ENCODE measurements around the gene CEACAM20. TPM values are rescaled to one million over a fixed set of nuclear protein-coding genes. Genes with fewer than 3 reads are reported as not detected.

CEACAM20 gene
- total RNA-seq, 1 donor: not detected

DNA sequence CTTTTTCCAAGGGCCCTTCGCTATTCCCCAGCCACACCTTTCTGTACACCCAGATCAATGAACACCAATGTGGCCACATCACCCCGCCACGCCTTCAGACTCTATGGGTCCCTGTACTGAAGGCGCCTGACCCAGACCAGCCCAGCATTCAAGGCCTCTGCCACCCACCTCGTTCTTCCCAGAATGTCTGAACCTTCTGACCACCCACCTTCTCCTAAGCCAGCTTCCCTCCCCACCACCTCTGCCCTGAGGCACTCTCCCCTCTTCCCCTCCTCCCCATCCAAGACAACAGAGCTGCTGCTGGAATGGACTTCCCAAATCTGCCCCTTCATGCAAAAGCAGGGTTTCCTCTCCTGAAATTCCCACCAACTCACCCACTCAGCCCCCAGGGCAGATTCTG, 3.3 kb upstream of the CEACAM20 start:
- TF ChIP-seq, protein P1, sequence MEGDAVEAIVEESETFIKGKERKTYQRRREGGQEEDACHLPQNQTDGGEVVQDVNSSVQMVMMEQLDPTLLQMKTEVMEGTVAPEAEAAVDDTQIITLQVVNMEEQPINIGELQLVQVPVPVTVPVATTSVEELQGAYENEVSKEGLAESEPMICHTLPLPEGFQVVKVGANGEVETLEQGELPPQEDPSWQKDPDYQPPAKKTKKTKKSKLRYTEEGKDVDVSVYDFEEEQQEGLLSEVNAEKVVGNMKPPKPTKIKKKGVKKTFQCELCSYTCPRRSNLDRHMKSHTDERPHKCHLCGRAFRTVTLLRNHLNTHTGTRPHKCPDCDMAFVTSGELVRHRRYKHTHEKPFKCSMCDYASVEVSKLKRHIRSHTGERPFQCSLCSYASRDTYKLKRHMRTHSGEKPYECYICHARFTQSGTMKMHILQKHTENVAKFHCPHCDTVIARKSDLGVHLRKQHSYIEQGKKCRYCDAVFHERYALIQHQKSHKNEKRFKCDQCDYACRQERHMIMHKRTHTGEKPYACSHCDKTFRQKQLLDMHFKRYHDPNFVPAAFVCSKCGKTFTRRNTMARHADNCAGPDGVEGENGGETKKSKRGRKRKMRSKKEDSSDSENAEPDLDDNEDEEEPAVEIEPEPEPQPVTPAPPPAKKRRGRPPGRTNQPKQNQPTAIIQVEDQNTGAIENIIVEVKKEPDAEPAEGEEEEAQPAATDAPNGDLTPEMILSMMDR (IDR thresholded peaks at IDR 0.05; ENCODE audit: insufficient read depth, low read depth, low read length): no peak
- no peak overlapping the region for H3K4me3 ChIP-seq (ENCODE audit: low read depth, low read length)
- DNase-seq (ENCODE audit: low read depth): no peak

DNA sequence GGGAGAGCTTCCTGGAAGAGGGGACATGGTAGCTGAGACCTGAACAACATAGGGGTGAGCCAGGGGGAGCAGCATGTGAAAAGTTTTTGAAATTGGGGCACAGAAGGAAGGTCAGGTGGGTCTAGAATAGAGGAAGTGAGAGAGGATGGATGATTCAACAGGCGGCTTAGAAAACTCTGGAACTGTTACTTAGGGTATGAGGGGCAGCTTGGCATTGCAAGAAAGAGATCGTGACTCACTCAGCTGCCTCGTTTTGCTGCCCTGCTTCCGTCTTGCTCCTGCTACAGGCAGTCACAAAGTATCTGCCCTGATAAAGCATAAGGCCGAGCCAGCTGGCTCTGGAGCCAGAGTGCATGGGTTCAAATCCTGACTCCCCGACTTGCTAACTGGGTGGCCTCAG, 1.3 kb upstream of the CEACAM20 start:
- DNase-seq (ENCODE audit: low read depth): no peak
- no peak overlapping the region for H3K4me3 ChIP-seq (ENCODE audit: low read depth, low read length)
- TF ChIP-seq, protein P1 (IDR thresholded peaks at IDR 0.05; ENCODE audit: insufficient read depth, low read depth, low read length): no peak

DNA sequence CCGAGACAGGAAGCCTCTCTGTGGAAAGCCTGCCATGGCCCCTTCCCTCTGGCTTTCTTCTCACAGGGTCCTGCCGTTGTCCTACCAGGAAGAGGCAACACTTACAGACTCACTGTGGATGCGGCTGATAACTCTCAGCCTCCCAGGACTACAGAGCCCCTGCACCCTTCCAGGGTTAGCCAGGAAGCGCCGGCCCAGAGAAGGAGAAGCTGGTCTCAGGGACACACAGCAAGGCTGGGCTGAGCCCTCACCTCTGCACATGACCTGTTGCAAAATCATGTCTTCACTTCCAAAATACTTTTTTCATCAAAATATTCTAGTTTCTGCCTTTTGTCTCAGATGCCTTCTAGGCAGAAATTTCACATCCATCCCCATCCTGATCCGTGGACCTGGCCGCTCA, 1.9 kb downstream of the CEACAM20 start:
- no peak overlapping the region for H3K4me3 ChIP-seq (ENCODE audit: low read depth, low read length)
- DNase-seq (ENCODE audit: low read depth): no peak
- TF ChIP-seq, protein P1 (IDR thresholded peaks at IDR 0.05; ENCODE audit: insufficient read depth, low read depth, low read length): no peak

DNA sequence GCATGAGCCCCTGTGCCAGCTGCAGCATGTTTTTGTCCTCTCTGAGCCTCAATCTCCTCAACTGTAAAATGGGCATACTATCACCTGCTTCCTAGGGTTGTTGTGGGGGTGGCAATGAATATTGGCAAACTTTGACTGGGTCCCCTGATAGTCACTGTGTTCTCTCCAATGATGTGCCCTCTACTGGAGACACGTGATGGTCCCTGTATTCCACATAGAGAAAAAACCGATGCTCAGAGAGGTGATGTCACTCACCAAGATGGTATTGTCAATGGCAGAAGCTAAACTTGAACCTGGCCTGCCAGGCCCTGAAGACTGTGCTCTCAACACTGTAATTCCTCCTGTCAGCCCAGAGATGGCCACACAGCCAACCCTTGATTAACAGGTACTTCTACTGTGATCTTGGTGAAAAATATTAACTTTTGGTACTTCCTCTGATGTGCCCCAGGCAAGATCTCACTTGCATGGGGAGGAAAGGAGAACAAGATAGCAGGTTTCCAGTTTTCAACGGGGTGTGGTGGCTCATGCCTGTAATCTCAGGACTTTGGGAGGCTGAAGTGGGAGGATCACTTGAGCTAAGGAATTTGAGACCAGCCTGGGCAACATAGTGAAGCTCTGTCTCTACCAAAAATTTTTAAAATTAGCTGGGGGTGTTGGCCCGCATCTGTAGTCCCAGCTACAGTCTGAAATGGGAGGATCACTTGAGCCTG, 3.6 kb downstream of the CEACAM20 start:
- DNase-seq (ENCODE audit: low read depth): no peak
- TF ChIP-seq, protein P1 (IDR thresholded peaks at IDR 0.05; ENCODE audit: insufficient read depth, low read depth, low read length): no peak
- no peak overlapping the region for H3K4me3 ChIP-seq (ENCODE audit: low read depth, low read length)

DNA sequence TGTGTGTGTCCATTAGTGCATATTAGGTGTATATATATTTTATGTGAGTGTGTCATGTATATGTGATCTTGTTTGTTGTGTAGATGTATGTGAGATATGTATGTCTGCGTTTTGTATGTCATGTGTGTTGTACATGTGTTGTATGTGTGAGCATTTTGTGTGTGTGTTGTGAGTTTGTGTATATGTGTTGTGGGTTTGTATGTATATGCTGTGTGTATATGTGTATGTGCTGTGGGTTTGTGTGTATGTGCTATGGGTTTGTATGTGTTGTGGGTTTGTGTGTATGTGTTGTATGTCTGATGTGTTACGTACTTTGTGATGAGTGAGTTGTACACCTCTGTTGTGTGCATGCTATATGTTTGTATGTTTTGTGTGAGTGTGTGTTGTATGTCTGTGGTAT, 8.1 kb downstream of the CEACAM20 start:
- TF ChIP-seq, protein P1 (IDR thresholded peaks at IDR 0.05; ENCODE audit: insufficient read depth, low read depth, low read length): no peak
- no peak for DNase-seq (ENCODE audit: low read depth)
- H3K4me3 ChIP-seq (ENCODE audit: low read depth, low read length): no peak overlapping the region

DNA sequence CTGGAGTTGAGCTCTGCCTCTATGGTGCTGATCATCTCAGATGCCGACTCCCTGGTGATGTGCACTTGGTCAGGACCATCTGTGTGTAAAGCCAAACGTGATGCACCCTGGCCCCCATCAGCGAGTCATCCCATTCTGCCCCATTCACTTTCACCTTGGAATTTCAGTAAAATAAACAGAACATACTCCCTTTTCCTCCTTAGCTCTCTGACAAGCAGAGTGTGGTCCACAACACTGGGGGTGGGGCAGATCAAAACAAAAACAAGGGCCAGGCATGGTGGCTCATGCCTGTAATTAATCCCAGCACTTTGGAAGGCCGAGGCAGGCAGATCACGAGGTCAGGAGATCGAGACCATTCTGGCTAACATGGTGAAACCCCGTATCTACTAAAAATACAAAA, 12.3 kb downstream of the CEACAM20 start:
- TF ChIP-seq, protein P1 (IDR thresholded peaks at IDR 0.05; ENCODE audit: insufficient read depth, low read depth, low read length): no peak
- no peak for DNase-seq (ENCODE audit: low read depth)
- H3K4me3 ChIP-seq (ENCODE audit: low read depth, low read length): no peak overlapping the region

DNA sequence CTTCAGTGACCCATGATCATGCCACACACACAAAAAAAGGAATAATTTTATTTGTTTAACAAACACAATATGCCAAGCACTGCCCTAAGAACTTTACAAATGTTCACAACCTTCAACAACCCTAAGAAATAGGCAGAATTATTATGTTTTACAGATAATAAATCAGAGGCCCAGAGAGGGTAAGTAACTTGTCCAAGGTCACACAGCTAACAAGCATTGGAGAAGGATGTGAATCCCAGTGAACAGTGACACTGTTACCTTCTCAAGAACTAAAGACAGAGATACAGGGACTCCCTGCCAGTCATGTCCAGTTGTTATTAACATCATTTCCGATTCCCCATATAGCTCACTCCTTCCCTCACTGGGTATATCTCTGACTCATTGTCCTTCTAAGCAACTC, 13.6 kb downstream of the CEACAM20 start:
- no peak for DNase-seq (ENCODE audit: low read depth)
- no peak overlapping the region for H3K4me3 ChIP-seq (ENCODE audit: low read depth, low read length)
- TF ChIP-seq, protein P1 (IDR thresholded peaks at IDR 0.05; ENCODE audit: insufficient read depth, low read depth, low read length): no peak

Measured in fibroblast of villous mesenchyme (primary cell).